BE2C (cell line): Measurements from ENCODE around the gene FKTN.

ENCODE experiments used
- DNase-seq: peaks from one replicate; pipeline ENCODE4 v3.0.0-alpha.2; 2020
- H3K27me3 ChIP-seq: fragments of 250-450 bp; sonication (Bioruptor Pico); 2 replicates; pipeline ENCODE4 v1.5.1; 2020; ENCODE audit warnings: mild to moderate bottlenecking
- H3K36me3 ChIP-seq: fragments of 250-450 bp; sonication (Bioruptor Pico); 2 replicates; pipeline ENCODE4 v1.5.1; 2020; ENCODE audit warnings: mild to moderate bottlenecking
- H3K4me1 ChIP-seq: fragments of 250-450 bp; sonication (Bioruptor Pico); 2 replicates; pipeline ENCODE4 v1.5.1; 2020
- H3K4me3 ChIP-seq: 2 replicates; pipeline ENCODE4 v1.5.1; 2011; ENCODE audit warnings: low read depth, low read length
- H3K9me3 ChIP-seq: fragments of 250-450 bp; sonication (Bioruptor Pico); 2 replicates; pipeline ENCODE4 v1.5.1; 2020
- CTCF ChIP-seq: IDR thresholded peaks from 2 replicates; pipeline ENCODE4 v1.5.1; 2012; ENCODE audit warnings: mild to moderate bottlenecking, low read depth, low read length

Gene FKTN

GRCh38 chr9:105662184-105663104 lies 104.5 kb downstream of the FKTN start, which contains the start of gene TAL2:
TSS of gene TAL2 (plus strand) at chr9:105662457. CDS start at chr9:105662497, 40 bp downstream.
- Histone ChIP-seq H3K36me3 (no peaks in the 10 kb centered on the region), H3K4me1 (no peaks in the 10 kb centered on the region), H3K9me3 (no peaks in the 10 kb centered on the region), H3K4me3 (no peak within 1 kb of the TSS), H3K27me3 (peaks cover under 1% of the 10 kb centered on the region; the same call in 1 of the 2 replicates)
- no peak for TF ChIP-seq CTCF
- no peak for DNase-seq

- Histone ChIP-seq H3K4me1 (no peaks in the 10 kb centered on the region), H3K27me3 (no peaks in the 10 kb centered on the region), H3K9me3 (no peaks in the 10 kb centered on the region), H3K36me3 (no peaks in the 10 kb centered on the region), H3K4me3 (no peak overlapping the region)
- no peak for DNase-seq
- TF ChIP-seq CTCF, result no peak
These were observed 106.0 kb downstream of the FKTN start for GRCh38 chr9:105663914-105664313.

GRCh38 chr9:105667867-105668266 lies 109.9 kb downstream of the FKTN start:
- H3K4me3 ChIP-seq, result no peak overlapping the region
- H3K4me1 ChIP-seq, result no peaks in the 10 kb centered on the region
- TF ChIP-seq CTCF, result no peak
- no peaks in the 10 kb centered on the region for H3K27me3 ChIP-seq
- no peak for DNase-seq
- no peaks in the 10 kb centered on the region for H3K9me3 ChIP-seq
- H3K36me3 ChIP-seq, result no peaks in the 10 kb centered on the region

- Histone ChIP-seq H3K36me3 (no peaks in the 10 kb centered on the region), H3K27me3 (no peaks in the 10 kb centered on the region), H3K4me1 (no peaks in the 10 kb centered on the region), H3K4me3 (no peak overlapping the region), H3K9me3 (no peaks in the 10 kb centered on the region)
- DNase-seq, result no peak
- no peak for TF ChIP-seq CTCF
These were observed 112.4 kb downstream of the FKTN start for GRCh38 chr9:105670315-105670714.

- Histone ChIP-seq H3K4me3 (no peak overlapping the region), H3K4me1 (no peaks in the 10 kb centered on the region), H3K27me3 (no peaks in the 10 kb centered on the region), H3K36me3 (no peaks in the 10 kb centered on the region), H3K9me3 (no peaks in the 10 kb centered on the region)
- TF ChIP-seq CTCF, result no peak
- no peak for DNase-seq
These were observed 112.8 kb downstream of the FKTN start for GRCh38 chr9:105670775-105671174.

DNA sequence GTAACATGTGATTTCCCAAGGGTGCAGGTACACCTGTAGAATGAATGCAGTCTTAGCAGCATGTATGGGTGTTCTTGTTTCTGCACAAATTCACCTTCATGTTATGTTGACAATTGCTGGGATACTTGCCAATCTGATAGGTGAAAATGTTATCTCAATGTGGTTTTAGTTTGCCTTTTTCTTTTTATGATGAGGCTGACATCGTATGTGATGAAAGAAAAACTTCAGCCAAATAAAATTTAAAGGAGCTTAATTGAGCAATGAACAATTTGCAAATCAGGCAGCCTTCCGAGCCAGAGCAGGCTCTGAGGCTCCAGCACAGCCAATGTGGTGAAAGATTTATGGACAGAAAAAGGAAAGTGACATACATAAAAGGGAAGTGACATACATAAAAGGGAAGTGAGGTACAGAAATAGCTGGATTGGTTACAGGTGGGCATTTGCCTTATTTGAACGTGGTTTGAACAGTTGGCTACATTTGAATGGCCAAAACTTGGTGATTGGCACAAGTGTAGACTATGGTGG lies 114.8 kb downstream of the FKTN start:
- Histone ChIP-seq H3K4me1 (peaks cover 4% of the 10 kb centered on the region), H3K36me3 (no peaks in the 10 kb centered on the region), H3K4me3 (no peak overlapping the region), H3K27me3 (no peaks in the 10 kb centered on the region), H3K9me3 (no peaks in the 10 kb centered on the region)
- no peak for TF ChIP-seq CTCF
- DNase-seq, result no peak
